ENCODE data around the gene CENPL. TPM values are rescaled to one million over a fixed set of nuclear protein-coding genes. Genes with fewer than 3 reads are reported as not detected.

CENPL gene
- total and polyA plus RNA-seq, 9 of the 15 experiments (the other 6 are each of a cell fraction or from before 2014, with no cell fraction given) = 33.0 to 52.7 (median 39.7) TPM

DNA sequence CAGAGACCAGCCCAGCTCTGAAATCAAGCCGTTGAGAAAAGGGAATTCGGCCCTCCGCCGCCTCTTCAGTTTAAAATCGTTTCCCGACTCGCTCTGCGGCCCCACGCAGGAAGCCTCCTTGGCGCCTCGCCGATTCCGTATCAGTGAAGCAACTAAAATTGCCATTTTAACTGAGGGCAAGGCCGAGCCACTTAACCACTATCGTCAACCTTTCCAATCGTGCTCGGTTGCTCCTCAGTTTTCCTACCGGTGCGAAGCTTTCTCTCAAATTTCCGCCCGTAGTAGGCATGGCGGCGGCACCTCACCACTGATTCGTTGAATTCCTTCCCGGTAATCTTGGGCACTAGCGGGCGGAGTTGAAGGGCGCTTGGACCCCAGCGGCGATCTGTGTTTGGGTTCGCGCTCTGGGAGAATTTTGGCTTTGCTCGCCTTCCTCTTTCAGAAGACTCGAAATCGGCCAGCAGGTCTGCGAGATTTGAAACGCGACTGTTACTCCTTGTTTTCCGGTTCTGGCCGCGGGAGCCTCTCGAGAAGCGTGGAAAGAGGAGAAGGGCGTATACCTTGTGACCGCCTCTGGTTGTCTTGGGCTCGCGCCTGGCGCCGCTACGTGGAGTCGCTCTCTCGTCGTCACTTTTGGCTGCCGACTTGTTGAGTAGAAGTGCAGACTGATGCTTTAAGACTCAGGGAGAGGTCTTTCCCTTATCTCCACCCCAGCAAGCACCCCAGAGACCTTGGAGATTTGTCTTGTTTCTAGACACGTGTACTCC is at the start of gene CENPL, which contains the start of gene DARS2 (continued):
- no peak for TF ChIP-seq ZNF224 (CRISPR knock-in tag; IDR thresholded peaks at IDR 0.05)
- peak; percentile 87 for TF ChIP-seq TBP (optimal IDR thresholded peaks at IDR 0.05; ENCODE audit: low read depth, low read length)
- peak; percentile 59 for TF ChIP-seq KHSRP (IDR thresholded peaks at IDR 0.05)
- TF ChIP-seq POU5F1 (IDR thresholded peaks at IDR 0.05; ENCODE audit: borderline replicate concordance, low read depth, low read length, partially characterized antibody) = peak; percentile 40
- no peak for TF ChIP-seq ZNF124 (CRISPR knock-in tag; IDR thresholded peaks at IDR 0.05)
- no peak for TF ChIP-seq U2AF2 (optimal IDR thresholded peaks at IDR 0.05; ENCODE audit: low read depth, low read length)
- TF ChIP-seq EWSR1 (IDR thresholded peaks at IDR 0.05; ENCODE audit: borderline replicate concordance, low read depth, partially characterized antibody) = no peak
- TF ChIP-seq NFRKB (IDR thresholded peaks at IDR 0.05; ENCODE audit: low read depth) = peak; percentile 97
- TF ChIP-seq GATAD2B (IDR thresholded peaks at IDR 0.05; ENCODE audit: borderline replicate concordance) = 0 out of 2 replicates have a peak, but pooled peaks have one; percentile 8
- TF ChIP-seq ZNF232 (CRISPR knock-in tag; IDR thresholded peaks at IDR 0.05) = peak; percentile 44; the same call in 1 of the 2 replicates
- peak; percentile 11 for TF ChIP-seq RBM39 (optimal IDR thresholded peaks at IDR 0.05; ENCODE audit: low read depth, low read length)
- no peak for TF ChIP-seq TFAM (CRISPR knock-in tag; conservative IDR thresholded peaks at IDR 0.05)
- TF ChIP-seq NFATC3 (IDR thresholded peaks at IDR 0.05) = no peak; the same call in 1 of the 2 replicates
- no peak for TF ChIP-seq ZKSCAN3 (CRISPR knock-in tag; IDR thresholded peaks at IDR 0.05)
- TF ChIP-seq PTTG1 (tag; IDR thresholded peaks at IDR 0.05; ENCODE audit: low read depth) = no peak
- no peak for TF ChIP-seq NCOA2 (IDR thresholded peaks at IDR 0.05; ENCODE audit: partially characterized antibody in 2 of 2)
- TF ChIP-seq, protein P1, sequence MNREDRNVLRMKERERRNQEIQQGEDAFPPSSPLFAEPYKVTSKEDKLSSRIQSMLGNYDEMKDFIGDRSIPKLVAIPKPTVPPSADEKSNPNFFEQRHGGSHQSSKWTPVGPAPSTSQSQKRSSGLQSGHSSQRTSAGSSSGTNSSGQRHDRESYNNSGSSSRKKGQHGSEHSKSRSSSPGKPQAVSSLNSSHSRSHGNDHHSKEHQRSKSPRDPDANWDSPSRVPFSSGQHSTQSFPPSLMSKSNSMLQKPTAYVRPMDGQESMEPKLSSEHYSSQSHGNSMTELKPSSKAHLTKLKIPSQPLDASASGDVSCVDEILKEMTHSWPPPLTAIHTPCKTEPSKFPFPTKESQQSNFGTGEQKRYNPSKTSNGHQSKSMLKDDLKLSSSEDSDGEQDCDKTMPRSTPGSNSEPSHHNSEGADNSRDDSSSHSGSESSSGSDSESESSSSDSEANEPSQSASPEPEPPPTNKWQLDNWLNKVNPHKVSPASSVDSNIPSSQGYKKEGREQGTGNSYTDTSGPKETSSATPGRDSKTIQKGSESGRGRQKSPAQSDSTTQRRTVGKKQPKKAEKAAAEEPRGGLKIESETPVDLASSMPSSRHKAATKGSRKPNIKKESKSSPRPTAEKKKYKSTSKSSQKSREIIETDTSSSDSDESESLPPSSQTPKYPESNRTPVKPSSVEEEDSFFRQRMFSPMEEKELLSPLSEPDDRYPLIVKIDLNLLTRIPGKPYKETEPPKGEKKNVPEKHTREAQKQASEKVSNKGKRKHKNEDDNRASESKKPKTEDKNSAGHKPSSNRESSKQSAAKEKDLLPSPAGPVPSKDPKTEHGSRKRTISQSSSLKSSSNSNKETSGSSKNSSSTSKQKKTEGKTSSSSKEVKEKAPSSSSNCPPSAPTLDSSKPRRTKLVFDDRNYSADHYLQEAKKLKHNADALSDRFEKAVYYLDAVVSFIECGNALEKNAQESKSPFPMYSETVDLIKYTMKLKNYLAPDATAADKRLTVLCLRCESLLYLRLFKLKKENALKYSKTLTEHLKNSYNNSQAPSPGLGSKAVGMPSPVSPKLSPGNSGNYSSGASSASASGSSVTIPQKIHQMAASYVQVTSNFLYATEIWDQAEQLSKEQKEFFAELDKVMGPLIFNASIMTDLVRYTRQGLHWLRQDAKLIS (CRISPR knock-in tag; IDR thresholded peaks at IDR 0.05) = peak; percentile 74
- no peak for TF ChIP-seq ZNF778 (CRISPR knock-in tag; IDR thresholded peaks at IDR 0.05)
- peak; percentile 0 for TF ChIP-seq SAP30 (IDR thresholded peaks at IDR 0.05; ENCODE audit: borderline replicate concordance, insufficient read depth, low read depth, low read length, poor library complexity, severe bottlenecking)
- TF ChIP-seq, protein P2, sequence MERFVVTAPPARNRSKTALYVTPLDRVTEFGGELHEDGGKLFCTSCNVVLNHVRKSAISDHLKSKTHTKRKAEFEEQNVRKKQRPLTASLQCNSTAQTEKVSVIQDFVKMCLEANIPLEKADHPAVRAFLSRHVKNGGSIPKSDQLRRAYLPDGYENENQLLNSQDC (CRISPR knock-in tag; IDR thresholded peaks at IDR 0.05) = no peak
- TF ChIP-seq, protein P3, sequence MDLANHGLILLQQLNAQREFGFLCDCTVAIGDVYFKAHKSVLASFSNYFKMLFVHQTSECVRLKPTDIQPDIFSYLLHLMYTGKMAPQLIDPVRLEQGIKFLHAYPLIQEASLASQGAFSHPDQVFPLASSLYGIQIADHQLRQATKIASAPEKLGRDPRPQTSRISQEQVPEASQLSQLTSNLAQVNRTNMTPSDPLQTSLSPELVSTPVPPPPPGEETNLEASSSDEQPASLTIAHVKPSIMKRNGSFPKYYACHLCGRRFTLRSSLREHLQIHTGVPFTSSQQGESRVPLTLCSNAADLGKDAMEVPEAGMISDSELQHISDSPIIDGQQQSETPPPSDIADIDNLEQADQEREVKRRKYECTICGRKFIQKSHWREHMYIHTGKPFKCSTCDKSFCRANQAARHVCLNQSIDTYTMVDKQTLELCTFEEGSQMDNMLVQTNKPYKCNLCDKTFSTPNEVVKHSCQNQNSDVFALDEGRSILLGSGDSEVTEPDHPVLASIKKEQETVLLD (IDR thresholded peaks at IDR 0.05) = no peak; the same call in 1 of the 2 replicates
- TF ChIP-seq TSC22D4 (tag; IDR thresholded peaks at IDR 0.05) = no peak
- TF ChIP-seq ARHGAP35 (IDR thresholded peaks at IDR 0.05; ENCODE audit: partially characterized antibody) = no peak
- no peak for TF ChIP-seq PTBP1 (IDR thresholded peaks at IDR 0.05; ENCODE audit: low read depth, low read length)
- no peak for TF ChIP-seq ZNF146 (CRISPR knock-in tag; IDR thresholded peaks at IDR 0.05; ENCODE audit: unreplicated experiment)
